SU-DHL-6 (cell line): ENCODE measurements around the gene IQCN.

Experiments
- CTCF ChIP-seq: fragments of 200-600 bp; sonication (generic); IDR thresholded peaks from one replicate; pipeline ENCODE4 v1.5.1; 2017; ENCODE audit warnings: antibody characterized with exemption, mild to moderate bottlenecking, low read length, moderate library complexity; ENCODE audit not compliant: insufficient read depth, poor library complexity, severe bottlenecking
- EZH2phosphoT487 ChIP-seq: fragments of 200-600 bp; sonication (generic), shearing (Covaris generic); conservative IDR thresholded peaks from 2 replicates; pipeline ENCODE4 v1.6.1; 2018; ENCODE audit warnings: mild to moderate bottlenecking, antibody characterized with exemption, low read length, moderate library complexity, mixed read lengths

- TF ChIP-seq EZH2phosphoT487: no peak
- no peak for TF ChIP-seq CTCF
Measured at GRCh38 chr19:18319591-18320135, 45.4 kb upstream of the IQCN start.
